AG04449 (cell line): ENCODE measurements around the gene PTPN4.
"Not testable (repeated sequence)": the region's sequence is repeated elsewhere in the genome, so short reads cannot be mapped to it uniquely, and the experiment has no call there.

ENCODE experiments used
- CTCF ChIA-PET: fragments of 350-600 bp; formaldehyde crosslinking; extraction: SDS; loops from one replicate; lab custom pipeline; 2021; ENCODE audit warnings: antibody characterized with exemption; lab: Yijun Ruan, JAX
- POLR2A ChIA-PET: fragments of 400-600, 350-600 bp; formaldehyde crosslinking; extraction: SDS; loops from one replicate; lab custom pipeline; 2020; ENCODE audit warnings: antibody characterized with exemption, inconsistent platforms; lab: Yijun Ruan, JAX
- DNase-seq: peaks from one replicate; pipeline ENCODE4 v3.0.0-alpha.2; 2010; ENCODE audit warnings: low read depth, low spot score
- H3K4me3 ChIP-seq: 2 replicates; pipeline ENCODE4 v1.5.1; 2011; ENCODE audit warnings: low read depth, mild to moderate bottlenecking, control low read depth, low read length
- CTCF ChIP-seq: IDR thresholded peaks from one replicate; pipeline ENCODE4 v1.5.1; 2011; ENCODE audit warnings: mild to moderate bottlenecking, moderate library complexity, low read length, control low read depth, inconsistent platforms; ENCODE audit not compliant: insufficient read depth; ENCODE audit errors: missing control alignments

Gene PTPN4

GRCh38 chr2:119983108-119983507 is 223.4 kb downstream of the PTPN4 start:
- no peak for TF ChIP-seq CTCF
- ChIA-PET CTCF (no interaction called here), POLR2A (no interaction called here)
- no peak overlapping the region for H3K4me3 ChIP-seq
- no peak for DNase-seq

DNA sequence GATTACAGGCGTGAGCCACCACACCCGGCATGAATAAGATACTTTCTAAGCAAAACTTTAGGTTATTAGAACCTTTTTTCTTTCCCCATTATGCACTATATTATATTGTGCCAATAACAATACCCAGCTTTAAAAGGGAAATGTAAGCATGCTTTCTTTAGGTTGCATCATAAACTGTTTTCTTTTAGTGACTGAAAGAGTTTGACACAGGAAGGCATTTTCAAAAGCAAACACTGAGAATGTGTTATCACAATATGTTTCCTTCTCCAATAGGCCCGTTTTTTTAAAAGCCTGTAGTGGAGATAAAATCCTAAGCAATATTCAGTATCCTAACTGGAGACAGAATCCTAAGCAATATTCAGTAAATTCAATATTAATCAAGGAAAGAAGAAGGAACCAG is 236.4 kb downstream of the PTPN4 start:
- H3K4me3 ChIP-seq = no peak overlapping the region
- POLR2A ChIA-PET = no interaction called here
- no peak for DNase-seq
- TF ChIP-seq CTCF = no peak
- CTCF ChIA-PET = no interaction called here

DNA sequence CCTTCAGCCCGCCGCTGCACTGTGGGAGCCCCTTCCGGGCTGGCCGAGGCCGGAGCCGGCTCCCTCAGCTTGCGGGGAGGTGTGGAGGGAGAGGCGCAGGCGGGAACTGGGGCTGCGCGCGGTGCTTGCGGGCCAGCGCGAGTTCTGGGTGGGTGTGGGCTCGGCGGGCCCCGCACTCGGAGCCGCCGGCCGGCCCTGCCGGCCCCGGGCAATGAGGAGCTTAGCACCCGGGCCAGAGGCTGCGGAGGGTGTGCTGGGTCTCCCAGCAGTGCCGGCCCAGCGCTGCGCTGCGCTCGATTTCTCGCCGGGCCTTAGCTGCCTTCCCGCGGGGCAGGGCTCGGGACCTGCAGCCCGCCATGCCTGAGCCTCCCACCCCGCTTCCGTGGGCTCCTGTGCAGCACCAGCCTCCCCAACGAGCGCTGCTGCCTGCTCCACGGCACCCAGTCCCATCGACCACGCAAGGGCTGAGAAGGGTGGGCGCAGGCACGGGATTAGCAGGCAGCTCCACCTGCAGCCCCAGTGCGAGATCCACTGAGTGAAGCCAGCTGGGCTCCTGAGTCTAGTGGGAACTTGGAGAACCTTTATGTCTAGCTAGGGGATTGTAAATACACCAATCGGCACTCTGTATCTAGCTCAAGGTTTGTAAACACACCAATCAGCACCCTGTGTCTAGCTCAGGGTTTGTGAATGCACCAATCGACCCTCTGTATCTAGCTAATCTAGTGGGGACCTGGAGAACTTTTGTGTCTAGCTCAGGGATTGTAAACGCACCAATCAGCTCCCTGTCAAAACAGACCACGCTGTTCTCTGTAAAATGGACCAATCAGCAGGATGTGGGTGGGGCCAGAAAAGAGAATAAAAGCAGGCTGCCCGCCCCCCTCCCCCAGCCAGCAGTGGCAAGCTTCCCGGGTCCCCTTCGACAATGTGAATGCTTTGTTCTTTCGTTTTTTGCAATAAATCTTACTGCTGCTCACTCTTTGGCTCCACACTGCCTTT is 237.5 kb downstream of the PTPN4 start:
- CTCF ChIA-PET = interaction anchor here (0.8 kb wide), 1 partner anchor 12 kb away, joined by 3 read pairs; no protein-coding TSS in a partner anchor
- POLR2A ChIA-PET, DNase-seq, H3K4me3 ChIP-seq: not testable (repeated sequence)

GRCh38 chr2:120001471-120001870 is 241.7 kb downstream of the PTPN4 start:
- no peak for TF ChIP-seq CTCF
- ChIA-PET POLR2A (no interaction called here), CTCF (no interaction called here)
- H3K4me3 ChIP-seq = no peak overlapping the region
- DNase-seq = no peak

GRCh38 chr2:120004254-120004653 is 244.5 kb downstream of the PTPN4 start:
- no peak for DNase-seq
- no peak overlapping the region for H3K4me3 ChIP-seq
- CTCF ChIA-PET = interaction anchor here (1.3 kb wide), 1 partner anchor 8 kb away, joined by 3 read pairs; the partner anchor contains the start of gene EPB41L5
- TF ChIP-seq CTCF = no peak
- POLR2A ChIA-PET = no interaction called here

GRCh38 chr2:120005834-120006521 is 246.3 kb downstream of the PTPN4 start:
- TF ChIP-seq CTCF = no peak
- ChIA-PET POLR2A (no interaction called here), CTCF (no interaction called here)
- no peak for DNase-seq
- no peak overlapping the region for H3K4me3 ChIP-seq
